Stimulated activated CD4-positive, alpha-beta T cell treated with anti-CD3 and anti-CD28 coated beads, Interleukin-1b, Interleukin-23, amount 100 ng/mL, for 4 hours (primary cell): ENCODE results near the gene SDHD.
A peak's percentile ranks its signal among the peaks of the same experiment; 100 is the strongest.
"Not testable (repeated sequence)": the region's sequence is repeated elsewhere in the genome, so short reads cannot be mapped to it uniquely, and the experiment has no call there.

Experiments used
- DNase-seq, 2 donors: peaks; one replicate each; pipeline ENCODE4 v3.0.0-alpha.2; 2020; ENCODE audit warnings: low read depth in 2 of 2

SDHD gene

DNA sequence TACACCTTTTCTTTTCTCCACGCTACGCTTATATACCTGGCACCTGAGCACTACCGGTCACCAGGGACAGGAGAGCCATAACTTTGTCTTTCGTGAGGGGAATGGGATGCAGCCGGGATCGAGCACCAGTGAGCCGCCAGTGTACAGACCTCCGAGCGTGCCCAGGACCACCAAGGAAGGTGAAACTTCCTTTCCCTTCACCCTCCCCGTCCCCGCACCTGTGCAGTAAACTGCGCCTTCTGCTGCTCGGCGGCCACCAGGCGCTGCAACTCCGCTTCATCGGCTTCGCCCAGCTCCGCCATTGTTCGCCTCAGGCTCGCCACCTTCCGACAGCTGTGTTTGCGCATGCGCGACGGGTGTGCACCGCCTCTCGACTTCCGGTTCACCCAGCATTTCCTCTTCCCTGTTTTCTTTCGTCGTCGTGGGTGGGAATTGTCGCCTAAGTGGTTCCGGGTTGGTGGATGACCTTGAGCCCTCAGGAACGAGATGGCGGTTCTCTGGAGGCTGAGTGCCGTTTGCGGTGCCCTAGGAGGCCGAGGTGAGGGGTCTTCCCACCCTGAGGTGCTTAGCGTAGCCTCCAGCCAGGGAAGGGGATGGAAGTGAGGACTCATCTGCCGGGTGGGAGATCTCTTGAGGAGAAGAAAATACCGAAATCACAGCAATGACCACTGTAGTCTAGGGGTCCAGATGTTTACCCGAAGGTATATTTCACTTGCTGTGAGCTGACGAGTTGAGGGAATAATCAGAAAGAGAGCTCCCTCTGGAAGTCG is at the start of gene SDHD, which contains the start of gene TIMM8B:
Gene SDHD, plus strand, starts transcription at position 452 of the 770 bp plus-strand sequence. Its CDS starts 35 bp downstream, at position 487.
Gene TIMM8B, minus strand, starts transcription at position 335 of the 770 bp plus-strand sequence. Its CDS starts 33 bp downstream, at position 302.
- DNase-seq: peak; percentile 85 to 93

GRCh38 chr11:112037527-112037926 is 49.1 kb upstream of the SDHD start:
- no peak for DNase-seq

- no peak for DNase-seq
These were observed 44.3 kb upstream of the SDHD start for GRCh38 chr11:112042161-112042960.

GRCh38 chr11:112042961-112043304 is 43.7 kb upstream of the SDHD start:
- DNase-seq: no peak

DNA sequence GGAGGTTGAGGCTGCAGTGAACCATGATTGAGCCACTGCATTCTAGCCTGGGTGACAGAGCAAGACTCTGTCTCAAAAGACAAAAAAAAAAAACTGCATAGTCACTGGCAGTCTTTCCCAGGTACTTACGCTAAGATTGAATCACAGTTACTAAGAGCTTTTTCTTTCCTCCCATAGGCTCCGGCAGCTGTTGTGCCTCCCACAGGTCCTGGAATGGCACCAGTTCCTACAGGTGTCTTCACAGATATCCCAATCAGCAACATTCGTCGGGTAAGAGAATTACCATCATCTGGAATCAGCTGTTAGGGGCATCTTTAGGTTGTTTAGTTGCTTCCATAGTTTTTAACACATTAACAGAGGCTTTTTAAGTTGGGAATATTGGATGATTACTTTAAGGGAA is 41.7 kb upstream of the SDHD start:
- DNase-seq: no peak

- DNase-seq: not testable (repeated sequence)
These were observed 40.0 kb upstream of the SDHD start for GRCh38 chr11:112046647-112047046.

DNA sequence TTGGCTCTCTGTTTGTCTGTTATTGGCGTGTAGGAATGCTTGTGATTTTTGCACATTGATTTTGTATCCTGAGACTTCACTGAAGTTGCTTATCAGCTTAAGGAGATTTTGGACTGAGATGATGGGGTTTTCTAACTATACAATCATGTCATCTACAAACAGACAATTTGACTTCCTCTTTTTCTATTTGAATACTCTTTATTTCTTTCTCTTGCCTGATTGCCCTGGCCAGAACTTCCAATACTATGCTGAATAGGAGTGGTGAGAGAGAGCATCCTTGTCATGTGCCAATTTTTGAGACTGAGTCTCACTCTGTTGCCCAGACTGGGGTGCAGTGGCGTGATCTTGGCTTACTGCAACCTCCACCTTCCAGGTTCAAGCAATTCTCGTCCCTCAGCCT is 38.4 kb upstream of the SDHD start:
- not testable (repeated sequence) for DNase-seq

DNA sequence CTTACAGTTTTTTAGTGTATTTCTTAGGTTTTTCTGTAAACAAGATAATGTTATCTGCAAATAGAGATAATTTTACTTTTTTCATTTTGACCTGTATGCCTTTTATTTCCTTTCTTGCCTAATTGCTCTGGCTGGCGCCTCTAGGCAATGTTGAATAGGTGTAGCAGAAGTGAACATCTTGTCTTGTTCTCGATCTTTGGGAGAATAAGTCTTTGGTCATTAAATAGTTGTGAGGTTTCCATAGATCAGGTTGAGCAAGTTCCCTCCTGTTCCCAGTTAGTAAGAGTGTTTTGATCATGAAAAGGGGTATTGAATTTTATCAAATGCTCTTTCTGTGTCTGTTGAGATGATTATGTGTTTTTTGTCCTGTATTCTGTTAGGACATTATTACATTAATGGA is 36.9 kb upstream of the SDHD start:
- no peak for DNase-seq

DNA sequence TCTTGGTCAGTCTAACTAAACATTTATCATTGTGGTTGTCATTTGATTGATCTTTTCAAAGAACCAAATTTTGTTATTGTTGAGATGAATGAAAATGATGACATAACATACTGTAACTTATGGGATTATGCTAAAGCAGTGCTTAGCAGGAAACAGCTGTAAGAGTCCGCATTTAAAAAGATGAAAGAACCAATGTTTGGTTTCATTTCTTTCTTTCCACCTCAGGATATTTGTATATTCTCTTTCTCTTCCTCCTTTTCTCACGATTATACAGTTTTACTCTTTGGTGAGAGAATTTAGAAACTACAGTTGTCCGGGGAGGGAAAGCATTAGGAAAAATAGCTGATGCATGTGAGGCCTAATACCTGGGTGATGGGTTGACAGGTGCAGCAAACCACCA is 36.0 kb upstream of the SDHD start:
- no peak for DNase-seq

DNA sequence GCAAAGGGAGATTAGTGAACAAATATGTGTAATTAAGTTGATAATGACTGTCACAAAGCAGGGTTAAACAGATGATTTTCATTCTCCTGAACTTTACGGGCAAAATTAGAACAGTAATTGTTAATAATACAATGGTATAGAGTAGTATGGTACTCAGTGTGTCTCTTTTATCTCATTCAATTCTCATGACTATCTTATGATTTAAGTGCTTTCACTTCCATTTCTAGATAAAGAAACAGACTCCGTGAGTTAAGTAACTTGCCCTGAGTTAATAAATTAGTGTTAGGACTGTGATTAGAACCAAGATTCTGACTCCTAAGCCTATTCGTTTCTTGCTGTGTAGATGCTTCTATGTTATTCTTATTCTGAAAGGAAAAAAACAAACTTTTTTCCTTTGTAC is 34.9 kb upstream of the SDHD start:
- DNase-seq: no peak

DNA sequence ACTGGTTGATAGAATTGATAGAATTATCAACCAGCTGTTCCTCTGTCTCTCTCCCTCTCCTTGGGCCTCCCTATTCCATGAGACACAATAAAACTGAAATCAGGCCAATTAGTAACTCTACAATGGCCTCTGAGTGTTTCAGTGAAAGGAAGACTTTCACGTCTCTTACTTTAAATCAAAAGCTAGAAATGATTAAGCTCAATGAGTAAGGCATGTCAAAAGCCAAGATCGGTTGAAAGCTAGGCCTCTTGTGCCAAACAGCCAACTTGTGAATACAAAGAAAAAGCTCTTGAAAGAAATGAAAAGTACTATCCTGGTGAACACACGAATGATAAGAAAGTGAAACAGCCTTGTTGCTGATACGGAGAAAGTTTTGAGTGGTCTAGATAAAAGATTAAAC is 29.5 kb upstream of the SDHD start:
- no peak for DNase-seq

GRCh38 chr11:112058103-112058502 is 28.6 kb upstream of the SDHD start:
- no peak for DNase-seq

DNA sequence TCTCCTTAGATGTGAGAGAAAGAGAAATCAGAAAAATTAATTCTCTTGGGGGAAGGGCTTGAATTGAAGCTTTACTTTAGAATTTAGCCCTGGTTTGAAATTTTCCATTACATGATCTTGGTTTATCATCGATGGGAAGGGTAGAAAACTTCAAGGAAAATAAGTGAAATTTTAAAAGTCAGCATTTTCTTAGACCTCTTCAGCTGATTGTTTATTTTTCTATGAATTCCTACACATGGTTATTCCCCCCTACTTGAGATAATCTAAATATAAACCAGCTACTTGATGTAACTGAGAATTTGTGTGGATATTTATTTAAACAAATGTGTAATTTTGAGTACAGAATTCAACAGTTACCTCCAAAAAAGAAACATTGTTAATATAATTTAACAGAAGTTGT is 23.8 kb upstream of the SDHD start:
- DNase-seq: no peak

DNA sequence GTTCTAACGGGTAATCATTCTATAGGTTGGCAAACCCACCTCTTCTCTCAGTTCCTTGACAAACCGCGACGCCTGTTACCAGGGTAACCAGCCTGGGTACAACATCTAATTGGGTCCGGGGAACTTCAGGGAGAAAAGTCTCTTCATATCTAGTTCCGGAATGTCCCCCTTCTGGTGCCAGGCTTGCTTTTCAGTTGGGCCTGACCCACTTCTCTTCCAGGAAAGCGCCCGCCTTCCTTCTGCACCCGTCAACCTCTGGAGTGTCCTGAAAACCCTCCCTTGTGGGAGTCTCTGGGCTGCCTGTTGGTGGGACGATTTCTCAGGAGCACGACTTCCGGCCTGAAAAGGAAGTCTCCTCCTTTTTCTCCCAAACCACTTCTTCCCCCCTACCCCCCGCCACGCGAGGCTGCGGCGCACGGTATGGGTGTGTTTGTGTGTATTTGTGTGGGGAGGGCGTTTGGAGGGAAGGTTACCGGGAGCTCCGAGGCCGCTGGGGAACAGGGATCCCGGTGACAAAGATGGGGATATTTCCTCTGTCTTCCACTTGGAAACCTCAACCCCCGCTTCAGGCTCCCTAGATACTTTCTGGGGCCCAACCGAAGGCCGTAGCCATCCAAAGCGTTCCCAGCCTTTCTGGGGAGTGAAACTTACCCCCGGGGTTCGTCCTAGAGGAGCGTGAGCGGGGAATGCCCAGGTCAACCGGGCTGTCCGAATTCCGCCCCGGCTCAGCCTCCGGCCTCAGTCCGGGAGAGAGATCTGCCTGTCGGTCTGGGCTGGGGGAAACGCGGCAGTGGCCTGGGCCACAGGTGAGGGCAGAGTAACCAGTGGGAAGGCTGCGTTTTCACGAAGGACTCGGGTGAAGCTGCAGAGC is 12.5 kb upstream of the SDHD start, which contains the start of the genes NKAPD1 and PIH1D2:
Gene NKAPD1, plus strand, starts transcription at position 359 of the 871 bp plus-strand sequence. CDS start 1,276 bp downstream, outside the sequence.
Gene PIH1D2, minus strand, starts transcription at position 77 of the 871 bp plus-strand sequence. CDS start 843 bp downstream, outside the sequence.
- DNase-seq: peak; percentile 53 to 69

- DNase-seq: no peak
These were observed 3.9 kb upstream of the SDHD start for GRCh38 chr11:112082729-112083128.

DNA sequence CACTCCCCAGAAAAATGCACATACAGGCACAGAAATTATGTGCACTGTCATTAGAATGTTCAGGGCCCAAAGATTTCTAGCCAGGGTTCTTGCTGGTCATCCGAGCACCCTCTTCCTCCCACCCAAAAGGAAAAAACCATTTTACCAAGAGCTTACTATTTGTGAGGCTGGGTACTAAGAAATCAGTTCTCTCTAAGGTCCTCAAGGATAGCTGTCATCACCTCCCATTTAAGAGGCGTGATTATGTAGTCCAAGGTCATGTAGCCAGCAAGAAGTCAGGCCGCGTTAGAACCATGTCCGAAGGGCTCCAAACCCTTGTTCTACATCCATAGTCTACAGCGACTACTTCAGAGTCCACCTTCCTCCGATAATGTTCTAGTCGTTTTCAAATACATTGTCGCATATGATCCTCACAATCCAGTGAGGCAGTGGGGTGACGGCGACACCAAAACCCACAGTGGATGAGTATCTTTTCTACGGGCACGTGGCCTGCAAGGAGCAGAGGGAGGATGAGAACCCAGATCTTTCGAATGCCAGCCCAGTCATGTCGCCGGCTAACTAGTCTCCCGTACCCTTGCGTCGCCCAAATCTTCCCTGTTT is 751 bp upstream of the SDHD start:
- peak; percentile 20 to 33 for DNase-seq

DNA sequence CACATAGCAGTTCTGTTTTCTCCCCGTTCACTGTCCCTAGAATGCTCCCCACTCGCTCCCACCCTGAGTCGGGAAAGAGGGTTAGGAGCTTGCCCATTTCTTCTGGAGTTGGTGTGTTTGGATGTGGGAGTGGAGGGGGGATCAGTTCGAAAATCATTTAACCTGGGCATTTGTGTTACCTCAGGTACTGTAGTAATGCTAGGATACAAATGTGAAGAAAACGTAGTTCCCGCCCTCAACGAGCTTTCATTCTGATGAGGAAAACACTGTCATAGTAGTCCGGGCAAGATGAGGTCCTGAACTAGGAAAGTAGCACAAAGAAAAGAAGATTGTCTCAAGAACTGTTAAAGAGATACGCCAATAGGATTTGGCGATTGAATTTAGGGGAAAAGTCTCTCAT is 539 bp downstream of the SDHD start:
- no peak for DNase-seq

GRCh38 chr11:112095302-112095701 is 8.6 kb downstream of the SDHD start:
- not testable (repeated sequence) for DNase-seq

GRCh38 chr11:112096194-112096593 is 9.5 kb downstream of the SDHD start:
- DNase-seq: no peak

GRCh38 chr11:112097734-112098528 is 11.3 kb downstream of the SDHD start:
- no peak for DNase-seq
